T-helper 2 cell (primary cell): ENCODE measurements around the gene HSPA6.
A peak's percentile ranks its signal among the peaks of the same experiment; 100 is the strongest.
"Not testable (repeated sequence)": the region's sequence is repeated elsewhere in the genome, so short reads cannot be mapped to it uniquely, and the experiment has no call there.

ENCODE experiments used
- DNase-seq, 5 experiments: peaks; one replicate each; pipeline versions ENCODE4 v3.0.0 to v3.0.0-alpha.2; 2012 to 2022

HSPA6 gene

DNA sequence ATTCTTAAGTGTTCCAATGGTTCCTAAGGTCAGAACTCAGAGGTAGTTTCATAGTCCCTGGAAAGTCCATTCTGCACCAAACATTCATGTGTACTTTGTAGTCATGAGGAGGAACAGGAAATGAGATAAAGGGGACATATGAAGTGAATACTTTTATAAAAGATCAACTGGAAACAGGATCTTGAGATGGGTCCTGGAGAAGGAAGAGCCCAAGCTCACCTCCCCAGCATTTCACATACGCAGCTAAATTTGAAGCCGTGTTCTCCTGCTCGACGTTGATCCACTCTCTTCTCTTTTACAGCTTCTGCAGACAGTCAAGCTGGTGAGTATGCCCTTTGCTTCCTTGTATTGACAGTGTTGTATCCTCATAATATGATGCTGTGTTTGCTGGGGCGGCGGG is 18.7 kb upstream of the HSPA6 start:
- no peak for DNase-seq

DNA sequence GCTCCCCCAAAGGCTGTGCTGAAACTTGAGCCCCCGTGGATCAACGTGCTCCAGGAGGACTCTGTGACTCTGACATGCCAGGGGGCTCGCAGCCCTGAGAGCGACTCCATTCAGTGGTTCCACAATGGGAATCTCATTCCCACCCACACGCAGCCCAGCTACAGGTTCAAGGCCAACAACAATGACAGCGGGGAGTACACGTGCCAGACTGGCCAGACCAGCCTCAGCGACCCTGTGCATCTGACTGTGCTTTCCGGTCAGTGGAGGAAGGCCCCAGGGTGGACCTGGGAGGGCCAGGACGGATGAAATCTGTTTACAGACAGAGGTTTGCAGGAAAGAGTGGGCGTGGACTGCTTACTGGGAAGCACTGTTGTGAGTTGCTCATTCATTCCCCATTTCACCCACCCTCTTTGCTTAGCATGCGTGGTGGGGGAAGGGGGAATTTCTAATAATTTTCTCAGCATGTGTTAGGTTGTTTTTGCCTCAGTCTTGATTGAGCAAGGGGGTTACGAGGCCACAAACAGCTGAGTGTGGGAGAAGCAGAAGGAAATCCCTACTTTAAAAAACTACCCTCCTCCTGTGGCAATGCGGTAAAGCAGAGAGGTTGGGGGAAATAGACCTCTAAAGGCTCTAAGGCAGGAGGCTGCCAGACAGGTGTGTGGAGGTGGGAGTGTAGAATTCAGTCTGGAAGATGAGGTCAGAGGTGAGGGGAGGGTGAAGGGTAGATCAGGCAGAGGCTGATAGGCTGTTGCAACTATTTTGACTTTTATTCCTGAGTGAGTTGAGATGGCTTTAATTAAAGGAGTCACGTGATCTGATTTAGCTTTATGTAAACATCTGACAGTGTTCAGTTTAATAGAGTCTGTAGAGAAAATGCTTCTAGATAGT is 17.8 kb upstream of the HSPA6 start:
- DNase-seq: no peak

DNA sequence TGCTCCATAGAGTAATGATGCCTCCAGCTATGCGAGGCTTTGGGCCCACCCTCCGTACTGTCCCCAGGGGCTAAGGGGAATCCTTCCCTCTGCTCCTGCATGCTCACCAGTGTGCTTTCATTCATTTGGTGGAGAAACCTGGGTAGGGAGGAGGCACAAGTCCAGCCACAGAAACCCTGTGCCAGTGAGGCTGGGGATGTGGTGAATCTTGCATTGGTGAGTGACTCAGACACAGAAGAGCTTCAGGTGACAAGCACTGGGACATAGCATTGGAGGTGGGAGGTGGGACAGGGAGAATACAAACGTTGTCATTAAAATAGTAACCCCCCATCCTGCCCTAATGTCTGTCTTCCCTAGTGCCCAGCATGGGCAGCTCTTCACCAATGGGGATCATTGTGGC is 13.9 kb upstream of the HSPA6 start:
- DNase-seq: peak in 1 of 5 experiments; percentile 37

DNA sequence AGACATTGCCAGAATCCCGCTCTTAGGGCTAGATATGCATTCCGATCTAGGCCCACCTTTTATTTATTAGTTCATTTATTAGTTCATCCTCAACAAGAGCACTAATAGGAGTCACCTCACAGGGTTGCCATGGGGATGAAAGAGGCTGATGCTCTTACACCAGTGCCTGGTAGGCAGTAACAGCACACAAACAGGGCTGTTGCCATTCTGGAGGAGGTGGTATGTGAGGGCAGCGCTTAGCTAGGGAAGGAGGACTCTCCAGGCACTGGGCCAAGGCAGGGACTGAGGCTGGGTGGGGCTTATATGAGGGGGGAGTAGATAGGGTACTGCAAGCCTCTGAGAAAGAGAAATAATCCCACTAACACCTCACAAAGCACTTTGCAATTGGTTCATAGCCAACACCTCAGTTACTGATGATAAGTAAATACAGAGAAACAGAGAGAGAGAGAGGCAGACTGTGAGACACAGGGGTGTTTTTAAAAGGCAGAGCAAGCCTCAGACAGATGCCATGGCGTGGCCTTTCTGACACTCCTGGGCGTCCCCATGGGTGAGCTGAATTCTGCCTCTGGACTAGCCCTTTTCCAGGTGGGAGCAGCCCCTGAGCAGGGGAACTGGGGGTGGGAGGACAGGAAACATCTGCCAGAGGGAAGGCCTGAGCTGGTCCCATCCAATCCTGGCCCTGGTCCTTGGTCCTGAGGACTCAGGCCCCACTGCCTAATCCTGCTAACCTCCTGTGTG is 13.2 kb upstream of the HSPA6 start:
- no peak for DNase-seq

DNA sequence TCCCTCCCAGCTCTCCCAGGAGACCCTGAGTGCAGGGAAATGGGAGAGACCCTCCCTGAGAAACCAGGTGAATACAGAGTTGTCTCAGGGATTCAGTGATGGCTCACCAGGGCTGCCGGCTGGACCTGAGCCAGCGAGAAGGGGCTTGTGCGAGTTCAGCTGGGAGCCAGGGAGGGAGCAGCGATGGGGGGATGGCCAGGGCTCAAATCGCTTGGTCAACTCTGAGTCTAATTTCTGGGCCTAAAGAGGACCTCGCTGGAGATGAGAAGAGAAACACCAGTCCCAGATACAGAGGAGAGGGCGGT is 12.6 kb upstream of the HSPA6 start:
- no peak for DNase-seq

DNA sequence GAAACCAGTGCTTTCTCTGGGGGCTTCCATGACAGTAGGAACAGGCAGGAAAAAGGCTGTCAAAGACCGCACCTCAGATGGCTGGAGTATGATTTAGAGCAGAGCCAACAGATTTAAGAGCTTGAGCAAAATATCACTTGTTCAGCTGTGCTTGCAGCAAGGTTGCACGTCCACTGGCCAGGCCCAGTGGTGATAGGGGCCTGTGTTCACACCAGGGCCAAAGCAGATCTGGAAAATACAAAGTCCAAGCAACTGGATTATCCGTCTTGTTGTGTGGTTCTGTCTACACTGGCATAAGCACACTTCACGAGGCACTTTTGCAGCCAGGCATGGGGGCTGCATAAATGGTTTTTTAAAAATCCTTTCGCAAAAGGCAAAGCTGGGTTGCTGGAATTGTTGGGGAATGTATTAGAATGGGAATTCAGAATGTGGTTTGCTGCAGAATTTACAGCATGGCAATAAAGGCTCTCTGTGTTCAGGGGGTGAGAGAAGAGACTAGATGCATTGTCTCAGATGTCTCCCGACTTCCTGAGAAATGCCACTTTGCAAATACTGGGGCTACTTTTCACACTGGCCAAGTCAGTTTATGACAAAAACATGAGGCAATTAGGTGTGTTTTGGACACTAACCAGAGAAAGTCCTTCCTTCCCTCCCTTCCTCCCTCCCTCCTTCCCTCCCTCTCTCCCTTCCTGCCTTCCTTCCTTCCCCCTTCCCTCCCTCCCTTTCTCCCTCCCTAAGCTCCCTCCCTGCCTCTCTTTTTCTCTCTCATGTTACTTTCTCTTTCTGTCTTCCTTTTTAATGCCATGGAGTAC is 11.5 kb upstream of the HSPA6 start:
- DNase-seq: not testable (repeated sequence)

DNA sequence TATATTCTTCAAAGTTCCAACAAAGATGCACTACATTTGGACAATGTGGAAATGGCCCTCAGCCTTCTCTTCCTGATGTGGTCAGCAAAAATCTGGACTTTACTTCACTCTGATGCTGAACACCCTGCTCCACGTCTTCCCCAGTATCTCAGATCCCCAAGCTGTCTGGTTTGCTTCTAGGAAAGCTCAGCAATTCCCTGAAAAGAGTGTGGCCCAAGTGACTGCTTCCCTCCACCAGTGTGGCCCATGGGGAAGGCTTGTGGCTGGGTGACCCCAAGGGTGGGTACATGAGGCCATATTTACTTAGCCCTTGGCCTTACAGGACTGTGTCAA is 10.9 kb upstream of the HSPA6 start:
- not testable (repeated sequence) for DNase-seq

DNA sequence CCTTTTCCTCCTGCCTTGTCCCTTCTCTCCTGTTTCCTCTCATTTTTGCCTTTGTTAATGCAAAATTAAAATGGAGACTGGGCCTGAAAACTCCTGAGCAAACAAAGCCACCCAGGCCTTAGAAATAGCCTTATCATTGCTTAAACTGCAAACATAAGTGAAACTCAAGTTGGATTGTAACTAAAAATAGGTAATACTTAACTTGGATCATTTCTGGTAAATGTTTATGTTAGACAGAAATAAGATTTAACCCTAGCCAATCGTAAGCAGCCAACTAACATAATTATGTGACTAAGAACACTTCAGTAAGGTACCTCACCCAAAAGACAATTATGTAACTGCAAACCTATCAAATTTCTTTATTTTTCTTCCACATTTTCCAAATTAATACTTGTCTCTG is 10.4 kb upstream of the HSPA6 start:
- not testable (repeated sequence) for DNase-seq

DNA sequence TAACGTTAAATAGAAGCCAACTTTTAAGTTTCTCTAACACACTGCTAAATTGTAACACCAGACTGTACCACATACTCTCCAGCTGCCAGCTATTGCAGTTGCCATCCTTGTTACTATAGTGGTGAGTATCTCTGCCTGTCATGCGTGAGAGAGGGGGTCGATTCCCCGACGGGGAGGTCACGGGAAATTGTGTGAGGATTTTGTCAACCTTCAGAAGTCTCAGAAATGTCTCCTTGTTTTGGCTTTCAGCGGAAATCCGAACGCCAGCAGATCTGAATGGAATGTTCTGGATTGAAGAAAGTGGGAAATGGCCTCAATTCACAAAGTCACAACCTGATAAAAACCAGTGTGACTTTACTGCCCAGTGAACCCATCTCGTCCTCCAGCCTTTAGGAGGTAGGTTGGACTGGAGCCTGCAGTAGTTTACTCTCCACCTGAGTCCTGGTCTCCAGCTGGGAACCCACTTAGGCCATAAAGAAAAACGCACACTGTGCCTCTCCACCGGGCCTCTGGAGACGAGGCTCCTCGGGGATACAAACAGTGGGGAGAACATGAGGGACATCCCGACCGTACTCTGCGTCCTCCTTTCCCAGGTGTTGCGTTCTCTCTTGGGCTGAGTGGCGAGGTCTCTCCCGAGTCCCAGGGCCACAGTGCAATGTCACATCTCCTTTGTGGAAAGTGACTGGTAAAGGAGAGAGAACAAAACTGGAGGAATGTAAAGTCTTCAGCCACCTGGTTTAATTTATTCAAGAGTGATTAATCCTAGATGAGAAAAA is 1.1 kb upstream of the HSPA6 start:
- not testable (repeated sequence) for DNase-seq

DNA sequence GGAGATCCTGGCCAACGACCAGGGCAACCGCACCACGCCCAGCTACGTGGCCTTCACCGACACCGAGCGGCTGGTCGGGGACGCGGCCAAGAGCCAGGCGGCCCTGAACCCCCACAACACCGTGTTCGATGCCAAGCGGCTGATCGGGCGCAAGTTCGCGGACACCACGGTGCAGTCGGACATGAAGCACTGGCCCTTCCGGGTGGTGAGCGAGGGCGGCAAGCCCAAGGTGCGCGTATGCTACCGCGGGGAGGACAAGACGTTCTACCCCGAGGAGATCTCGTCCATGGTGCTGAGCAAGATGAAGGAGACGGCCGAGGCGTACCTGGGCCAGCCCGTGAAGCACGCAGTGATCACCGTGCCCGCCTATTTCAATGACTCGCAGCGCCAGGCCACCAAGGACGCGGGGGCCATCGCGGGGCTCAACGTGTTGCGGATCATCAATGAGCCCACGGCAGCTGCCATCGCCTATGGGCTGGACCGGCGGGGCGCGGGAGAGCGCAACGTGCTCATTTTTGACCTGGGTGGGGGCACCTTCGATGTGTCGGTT is 477 bp downstream of the HSPA6 start:
- not testable (repeated sequence) for DNase-seq

DNA sequence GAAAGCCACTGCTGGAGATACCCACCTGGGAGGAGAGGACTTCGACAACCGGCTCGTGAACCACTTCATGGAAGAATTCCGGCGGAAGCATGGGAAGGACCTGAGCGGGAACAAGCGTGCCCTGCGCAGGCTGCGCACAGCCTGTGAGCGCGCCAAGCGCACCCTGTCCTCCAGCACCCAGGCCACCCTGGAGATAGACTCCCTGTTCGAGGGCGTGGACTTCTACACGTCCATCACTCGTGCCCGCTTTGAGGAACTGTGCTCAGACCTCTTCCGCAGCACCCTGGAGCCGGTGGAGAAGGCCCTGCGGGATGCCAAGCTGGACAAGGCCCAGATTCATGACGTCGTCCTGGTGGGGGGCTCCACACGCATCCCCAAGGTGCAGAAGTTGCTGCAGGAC is 981 bp downstream of the HSPA6 start:
- DNase-seq: not testable (repeated sequence)

DNA sequence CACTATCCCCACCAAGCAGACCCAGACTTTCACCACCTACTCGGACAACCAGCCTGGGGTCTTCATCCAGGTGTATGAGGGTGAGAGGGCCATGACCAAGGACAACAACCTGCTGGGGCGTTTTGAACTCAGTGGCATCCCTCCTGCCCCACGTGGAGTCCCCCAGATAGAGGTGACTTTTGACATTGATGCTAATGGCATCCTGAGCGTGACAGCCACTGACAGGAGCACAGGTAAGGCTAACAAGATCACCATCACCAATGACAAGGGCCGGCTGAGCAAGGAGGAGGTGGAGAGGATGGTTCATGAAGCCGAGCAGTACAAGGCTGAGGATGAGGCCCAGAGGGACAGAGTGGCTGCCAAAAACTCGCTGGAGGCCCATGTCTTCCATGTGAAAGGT is 1.6 kb downstream of the HSPA6 start:
- not testable (repeated sequence) for DNase-seq

DNA sequence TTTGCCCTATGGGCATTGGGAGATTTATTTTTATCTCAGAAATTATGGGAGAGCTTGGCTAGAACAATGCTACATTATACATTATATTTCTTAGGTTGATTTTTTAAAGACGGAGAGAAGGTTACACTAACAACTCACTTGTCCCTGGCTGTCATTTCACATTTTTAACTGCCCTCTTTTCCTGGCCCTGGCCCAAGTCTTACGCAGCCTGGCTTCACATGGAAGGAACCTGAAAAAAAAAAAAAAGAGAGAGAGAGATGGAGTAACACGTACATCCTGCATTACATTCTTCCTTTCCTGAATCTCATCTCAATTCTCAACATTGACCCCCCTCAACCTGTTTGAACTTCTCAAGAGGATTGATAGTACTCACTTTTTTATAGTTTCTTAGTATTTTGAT is 4.2 kb downstream of the HSPA6 start:
- DNase-seq: not testable (repeated sequence)

DNA sequence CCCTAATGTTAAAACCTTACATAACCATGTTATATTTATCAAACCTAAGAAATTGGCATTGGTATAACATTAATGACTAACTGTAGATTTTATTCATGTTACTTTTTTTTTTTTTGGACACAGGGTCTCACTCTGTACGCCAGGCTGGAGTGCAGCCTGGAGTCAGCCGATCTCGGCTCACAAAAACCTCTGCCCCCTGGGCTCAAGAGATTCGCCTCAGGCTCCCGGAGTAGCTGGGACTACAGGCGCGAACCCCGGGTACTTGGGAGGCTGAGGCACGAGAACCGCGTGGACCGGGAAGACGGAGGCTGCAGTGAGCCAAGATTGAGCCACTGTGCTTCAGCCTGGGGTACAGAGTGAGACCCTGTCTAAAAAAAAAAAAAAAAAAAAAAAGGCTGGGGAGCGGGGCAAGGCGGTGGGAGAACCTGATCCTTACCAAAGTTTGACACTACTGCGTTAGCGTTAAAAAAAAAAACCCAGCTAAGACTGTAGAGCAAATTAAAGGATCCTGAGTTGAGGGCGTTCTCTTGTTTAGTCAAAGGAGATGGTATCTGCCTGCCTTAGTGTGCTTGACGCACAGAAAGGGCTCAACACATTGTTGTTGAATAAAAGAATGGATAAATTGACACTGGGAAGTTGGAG is 5.2 kb downstream of the HSPA6 start:
- DNase-seq: peak in 1 of 5 experiments; percentile 63

DNA sequence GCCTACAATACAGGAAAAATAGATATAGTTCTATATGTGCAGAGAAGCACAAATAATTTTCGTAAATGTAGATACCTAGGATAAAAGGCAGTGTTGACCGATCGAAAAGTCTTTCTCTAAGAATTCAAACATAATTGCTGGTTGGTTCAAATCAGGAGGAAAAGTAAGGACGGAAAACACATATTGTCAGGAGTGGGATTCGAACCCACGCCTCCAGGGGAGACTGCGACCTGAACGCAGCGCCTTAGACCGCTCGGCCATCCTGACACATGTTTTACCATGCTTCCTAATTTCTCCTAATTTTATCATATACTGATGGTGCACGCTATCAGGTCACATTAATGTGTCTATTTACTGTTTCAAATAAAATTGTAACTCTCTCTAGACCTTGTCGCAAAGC is 5.8 kb downstream of the HSPA6 start:
- DNase-seq: peak in 4 of 5 experiments; percentile 50 to 69 (median 56)

DNA sequence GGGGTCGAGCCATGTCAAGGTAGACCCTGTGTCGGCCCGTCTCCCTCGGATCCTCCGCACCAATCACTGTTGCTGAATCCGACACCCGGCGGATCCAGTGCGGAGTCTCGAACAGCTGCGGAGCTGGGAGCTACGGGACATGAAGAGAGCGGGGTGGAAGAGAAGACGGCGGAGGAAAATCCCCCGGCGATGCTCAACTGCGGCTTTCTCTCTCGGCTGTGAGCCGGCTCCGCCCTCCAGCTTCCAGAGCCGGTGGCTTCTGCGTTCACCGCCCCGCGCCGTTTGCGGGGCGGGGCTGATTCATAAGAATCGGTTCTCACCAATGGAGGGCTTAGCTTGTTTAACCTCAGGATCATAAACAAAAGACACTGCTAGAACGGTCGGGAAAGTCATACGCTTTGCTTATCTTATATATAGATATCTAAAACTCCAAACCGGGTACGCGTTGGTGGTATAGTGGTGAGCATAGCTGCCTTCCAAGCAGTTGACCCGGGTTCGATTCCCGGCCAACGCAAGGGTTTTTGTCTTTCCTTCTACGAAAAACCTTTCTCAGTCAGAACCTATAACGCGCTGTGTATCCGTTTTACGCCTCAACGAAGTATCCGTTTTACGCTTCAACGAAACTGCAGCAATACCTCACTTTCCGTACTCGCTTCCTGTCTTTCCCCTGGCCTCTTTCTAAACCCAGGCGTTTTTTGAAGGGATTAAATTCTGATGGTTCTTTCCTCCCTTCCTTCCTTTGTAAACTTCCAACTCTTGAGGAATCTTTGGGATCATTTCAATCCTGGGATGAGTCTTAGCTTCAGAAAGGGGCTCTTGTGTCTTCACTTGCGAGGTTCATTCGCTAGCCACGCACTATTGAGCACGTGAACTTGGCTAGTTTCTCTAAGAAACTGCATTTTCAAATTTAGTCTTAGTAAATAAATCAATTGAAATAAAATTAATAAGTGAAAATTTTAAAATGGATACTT is 6.6 kb downstream of the HSPA6 start:
- DNase-seq: peak; percentile 66 to 94 (median 88)

DNA sequence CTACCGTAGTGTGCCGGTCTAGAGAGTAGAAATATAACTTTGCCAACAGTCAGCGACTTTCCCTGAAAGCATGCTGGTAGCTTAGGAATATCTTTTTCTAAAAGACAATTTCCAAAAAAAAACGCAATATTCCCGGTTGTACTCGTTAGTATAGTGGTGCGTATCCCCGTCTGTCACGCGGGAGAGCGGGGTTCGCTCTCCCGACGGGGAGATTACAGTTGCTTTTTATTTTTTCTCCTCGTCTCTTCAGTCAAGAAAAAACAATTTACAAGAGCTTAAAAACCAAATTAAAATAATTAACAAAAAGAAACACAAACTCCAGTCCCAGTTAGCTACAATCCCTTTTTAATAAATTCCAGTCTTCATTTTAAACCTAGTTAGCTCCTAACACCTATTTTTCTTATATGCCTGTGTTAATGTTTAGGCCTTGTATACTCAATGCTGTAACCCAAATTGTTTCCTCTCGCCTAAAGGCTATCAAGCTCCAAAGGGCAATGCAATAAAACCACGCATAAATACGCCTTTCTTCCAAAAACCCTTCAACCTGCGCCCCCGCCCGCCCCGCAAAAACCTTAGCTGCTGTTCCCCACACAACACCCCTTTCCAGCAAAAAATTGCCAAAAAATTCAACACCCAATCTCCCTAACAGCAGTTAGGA is 7.8 kb downstream of the HSPA6 start:
- DNase-seq: no peak

DNA sequence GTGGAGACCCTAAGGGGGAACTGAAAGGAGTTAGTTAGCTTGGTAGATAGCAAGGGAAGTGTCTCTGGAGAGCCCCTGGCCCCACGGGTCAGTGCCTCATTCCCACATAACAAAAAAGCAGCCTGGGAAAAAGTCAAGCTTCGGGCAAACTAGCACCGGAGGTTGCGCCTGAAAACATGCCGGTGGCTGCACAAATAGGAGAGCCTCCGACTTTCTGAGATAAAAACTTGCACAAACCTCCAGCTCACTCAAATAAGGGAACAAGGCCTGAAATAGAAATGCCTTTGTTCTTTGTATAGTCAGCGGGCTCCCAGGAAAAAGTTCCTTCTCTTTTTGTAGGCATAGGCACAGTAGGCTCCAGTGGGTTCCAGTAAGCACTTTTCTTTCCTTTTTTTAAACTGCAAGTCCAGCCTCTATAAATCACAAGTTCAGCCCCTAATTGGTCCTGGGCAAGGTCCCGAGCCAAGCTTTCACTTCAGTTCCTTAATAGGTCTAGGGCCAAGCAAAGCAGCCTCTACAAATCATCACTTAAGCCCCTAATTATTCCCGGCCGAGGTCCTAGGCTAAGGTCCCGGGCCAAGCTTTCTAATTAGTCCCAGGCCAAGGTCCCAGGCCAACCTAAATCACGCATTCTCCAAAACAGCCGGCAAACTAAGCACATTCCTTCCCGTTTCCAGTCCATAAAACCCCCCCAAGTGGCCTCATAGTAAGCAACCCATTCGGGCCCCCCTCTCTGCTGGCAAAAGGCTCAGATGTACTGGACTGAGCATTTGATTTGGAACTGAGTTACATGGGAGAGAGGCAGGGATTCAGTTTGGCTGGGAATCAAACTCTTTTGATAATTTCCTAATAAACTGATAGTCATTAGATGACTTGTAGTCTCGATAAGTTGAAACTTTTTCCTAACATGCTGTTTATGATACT is 8.6 kb downstream of the HSPA6 start:
- not testable (repeated sequence) for DNase-seq
